Gastroesophageal sphincter (tissue), 3 donors: ENCODE results near the gene DENND6B.

Experiments
- EP300 ChIP-seq: sonication (generic); formaldehyde crosslinking; IDR thresholded peaks from one replicate; pipeline ENCODE4 v1.6.1; 2017; ENCODE audit warnings: antibody characterized with exemption, mild to moderate bottlenecking
- POLR2AphosphoS5 ChIP-seq: sonication (generic); formaldehyde crosslinking; IDR thresholded peaks from one replicate; pipeline ENCODE4 v1.6.1; 2017; ENCODE audit warnings: antibody characterized with exemption
- TF ChIP-seq, protein P1 (sequence below), 4 experiments: fragments of 200-600 bp in 2 of 4; fragments of 450-650 bp in 2 of 4; sonication (generic) in 1 of 4; IDR thresholded peaks; one replicate each; pipeline ENCODE4 v1.5.1; 2017 to 2019; ENCODE audit warnings: antibody characterized with exemption in 4 of 4, mild to moderate bottlenecking in 2 of 4, moderate library complexity in 2 of 4

DNA sequence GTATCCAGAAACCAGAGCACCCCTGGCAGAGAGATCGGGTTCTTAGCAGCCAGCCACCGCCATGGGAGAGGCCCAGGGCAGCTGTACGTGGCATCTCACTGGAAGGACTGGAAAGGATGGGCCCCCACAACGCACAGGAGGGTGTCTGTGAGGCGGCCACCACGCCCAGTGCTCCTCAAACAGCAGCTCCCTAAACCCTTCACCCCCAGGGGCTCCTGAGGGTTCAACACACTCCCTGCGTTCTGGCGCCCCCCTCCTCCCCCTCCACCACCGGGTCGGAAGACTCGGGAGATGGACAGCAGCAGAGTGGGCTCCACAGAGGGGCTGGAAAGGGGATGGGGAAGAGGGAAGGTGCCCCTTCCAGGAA, 66.4 kb downstream of the DENND6B start:
- TF ChIP-seq, protein P1, sequence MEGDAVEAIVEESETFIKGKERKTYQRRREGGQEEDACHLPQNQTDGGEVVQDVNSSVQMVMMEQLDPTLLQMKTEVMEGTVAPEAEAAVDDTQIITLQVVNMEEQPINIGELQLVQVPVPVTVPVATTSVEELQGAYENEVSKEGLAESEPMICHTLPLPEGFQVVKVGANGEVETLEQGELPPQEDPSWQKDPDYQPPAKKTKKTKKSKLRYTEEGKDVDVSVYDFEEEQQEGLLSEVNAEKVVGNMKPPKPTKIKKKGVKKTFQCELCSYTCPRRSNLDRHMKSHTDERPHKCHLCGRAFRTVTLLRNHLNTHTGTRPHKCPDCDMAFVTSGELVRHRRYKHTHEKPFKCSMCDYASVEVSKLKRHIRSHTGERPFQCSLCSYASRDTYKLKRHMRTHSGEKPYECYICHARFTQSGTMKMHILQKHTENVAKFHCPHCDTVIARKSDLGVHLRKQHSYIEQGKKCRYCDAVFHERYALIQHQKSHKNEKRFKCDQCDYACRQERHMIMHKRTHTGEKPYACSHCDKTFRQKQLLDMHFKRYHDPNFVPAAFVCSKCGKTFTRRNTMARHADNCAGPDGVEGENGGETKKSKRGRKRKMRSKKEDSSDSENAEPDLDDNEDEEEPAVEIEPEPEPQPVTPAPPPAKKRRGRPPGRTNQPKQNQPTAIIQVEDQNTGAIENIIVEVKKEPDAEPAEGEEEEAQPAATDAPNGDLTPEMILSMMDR (IDR thresholded peaks at IDR 0.05): no peak
- no peak for TF ChIP-seq EP300
- no peak for TF ChIP-seq POLR2AphosphoS5
